Mammary epithelial cell (primary cell): ENCODE data around the gene TCF3.

Experiments
- EZH2 ChIP-seq: IDR thresholded peaks from 2 replicates; pipeline ENCODE4 v1.6.1; 2012; ENCODE audit warnings: low read length, inconsistent platforms, borderline replicate concordance
- TF ChIP-seq, protein P1 (sequence below), 2 donors: IDR thresholded peaks in 1 of 2; conservative IDR thresholded peaks in 1 of 2; 2 replicates each; pipeline ENCODE4 v1.5.1; 2011 to 2012; ENCODE audit warnings: inconsistent platforms in 2 of 2, low read length in 2 of 2, mild to moderate bottlenecking in 2 of 2, control low read depth in 1 of 2, low read depth in 1 of 2; ENCODE audit not compliant: insufficient read depth in 1 of 2; ENCODE audit errors: extremely low read depth in 1 of 2

DNA sequence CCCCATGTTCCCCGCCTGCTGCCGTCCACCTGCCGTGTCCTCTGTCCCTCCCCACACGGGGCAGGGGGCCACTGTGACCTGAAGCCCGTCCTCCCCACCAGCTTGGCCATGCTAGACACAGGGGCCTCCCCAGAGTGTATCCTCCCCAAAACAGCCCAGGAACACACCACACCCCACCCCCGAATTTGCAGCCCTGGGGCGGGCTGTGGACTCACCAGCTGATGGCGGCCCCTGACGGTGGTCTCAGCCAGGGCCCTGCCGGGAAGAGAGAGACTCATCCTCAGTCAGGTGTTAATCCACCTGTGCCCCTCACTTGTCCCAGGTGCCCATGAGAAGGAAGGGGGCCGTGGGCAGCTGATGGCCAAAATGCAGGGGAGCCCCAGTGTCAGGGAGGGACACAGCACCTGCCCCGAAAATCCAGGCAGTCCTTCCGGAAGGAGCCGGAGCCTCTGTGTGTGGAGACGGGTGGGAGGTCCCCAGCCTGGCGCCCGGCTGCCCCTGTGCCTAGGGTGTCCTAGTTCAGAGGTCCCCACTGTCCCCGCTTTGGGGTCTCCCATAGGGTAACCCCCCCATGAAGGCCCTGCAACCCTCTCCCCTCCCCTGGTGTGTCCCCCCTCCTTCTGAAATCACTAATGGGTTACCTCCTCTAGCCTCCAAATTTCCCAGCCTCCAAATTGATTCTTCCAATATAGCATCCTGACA is 39.3 kb upstream of the TCF3 start:
- TF ChIP-seq, protein P1, sequence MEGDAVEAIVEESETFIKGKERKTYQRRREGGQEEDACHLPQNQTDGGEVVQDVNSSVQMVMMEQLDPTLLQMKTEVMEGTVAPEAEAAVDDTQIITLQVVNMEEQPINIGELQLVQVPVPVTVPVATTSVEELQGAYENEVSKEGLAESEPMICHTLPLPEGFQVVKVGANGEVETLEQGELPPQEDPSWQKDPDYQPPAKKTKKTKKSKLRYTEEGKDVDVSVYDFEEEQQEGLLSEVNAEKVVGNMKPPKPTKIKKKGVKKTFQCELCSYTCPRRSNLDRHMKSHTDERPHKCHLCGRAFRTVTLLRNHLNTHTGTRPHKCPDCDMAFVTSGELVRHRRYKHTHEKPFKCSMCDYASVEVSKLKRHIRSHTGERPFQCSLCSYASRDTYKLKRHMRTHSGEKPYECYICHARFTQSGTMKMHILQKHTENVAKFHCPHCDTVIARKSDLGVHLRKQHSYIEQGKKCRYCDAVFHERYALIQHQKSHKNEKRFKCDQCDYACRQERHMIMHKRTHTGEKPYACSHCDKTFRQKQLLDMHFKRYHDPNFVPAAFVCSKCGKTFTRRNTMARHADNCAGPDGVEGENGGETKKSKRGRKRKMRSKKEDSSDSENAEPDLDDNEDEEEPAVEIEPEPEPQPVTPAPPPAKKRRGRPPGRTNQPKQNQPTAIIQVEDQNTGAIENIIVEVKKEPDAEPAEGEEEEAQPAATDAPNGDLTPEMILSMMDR (conservative IDR thresholded peaks at IDR 0.05 in 1 of 2, IDR thresholded peaks at IDR 0.05 in 1 of 2; ENCODE audit: extremely low read depth in 1 of 2, insufficient read depth in 1 of 2, low read depth in 1 of 2, low read length in 2 of 2) = no peak
- TF ChIP-seq EZH2 = no peak
